HL-60 (cell line): ENCODE measurements around the gene FBN1.

Experiments used
- POLR2AphosphoS5 ChIP-seq: IDR thresholded peaks from 2 replicates; pipeline ENCODE4 v1.6.1; 2012; ENCODE audit warnings: low read depth
- SPI1 ChIP-seq: IDR thresholded peaks from 2 replicates; pipeline ENCODE4 v1.6.1; 2012; ENCODE audit warnings: low read depth, mild to moderate bottlenecking, borderline replicate concordance
- TF ChIP-seq, protein P1 (sequence below): IDR thresholded peaks from one replicate; pipeline ENCODE4 v1.5.1; 2011; ENCODE audit warnings: low read length, control low read depth, inconsistent platforms; ENCODE audit not compliant: insufficient read depth
- TF ChIP-seq, protein P2 (sequence below): IDR thresholded peaks from 2 replicates; pipeline ENCODE4 v1.6.1; 2012; ENCODE audit warnings: low read depth; ENCODE audit not compliant: insufficient replicate concordance

DNA sequence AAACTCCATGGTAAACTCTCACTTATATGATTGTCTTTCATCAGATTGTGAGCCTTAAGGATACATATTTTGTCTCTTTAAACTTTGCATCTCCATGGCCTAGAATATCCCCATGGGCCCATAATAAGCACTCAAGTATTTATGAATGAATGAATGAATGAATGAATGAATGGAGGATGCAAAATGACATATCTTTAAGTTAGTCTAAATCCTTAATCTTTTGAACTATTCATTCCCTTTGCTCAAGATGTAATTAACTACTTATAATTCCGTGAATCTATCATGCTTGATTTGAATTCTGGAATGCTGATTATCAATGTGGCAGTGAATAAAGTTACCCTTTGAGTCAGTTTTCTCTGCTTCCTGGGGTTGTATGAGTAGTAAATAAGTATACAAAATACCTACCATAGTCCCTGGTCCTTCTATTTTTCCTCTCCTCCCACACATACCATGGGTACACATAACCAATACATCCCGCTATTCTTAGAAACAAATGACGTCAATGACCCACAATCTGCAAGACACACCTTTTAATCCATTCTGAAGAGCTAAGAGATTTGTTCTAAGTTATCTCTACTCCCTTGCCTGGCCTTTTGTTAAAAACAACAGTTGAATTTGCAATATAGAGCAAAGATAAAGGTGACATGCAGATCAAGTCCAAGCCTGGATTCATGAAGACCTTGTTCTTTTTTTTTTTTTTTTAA, 94.5 kb downstream of the FBN1 start:
- TF ChIP-seq, protein P1, sequence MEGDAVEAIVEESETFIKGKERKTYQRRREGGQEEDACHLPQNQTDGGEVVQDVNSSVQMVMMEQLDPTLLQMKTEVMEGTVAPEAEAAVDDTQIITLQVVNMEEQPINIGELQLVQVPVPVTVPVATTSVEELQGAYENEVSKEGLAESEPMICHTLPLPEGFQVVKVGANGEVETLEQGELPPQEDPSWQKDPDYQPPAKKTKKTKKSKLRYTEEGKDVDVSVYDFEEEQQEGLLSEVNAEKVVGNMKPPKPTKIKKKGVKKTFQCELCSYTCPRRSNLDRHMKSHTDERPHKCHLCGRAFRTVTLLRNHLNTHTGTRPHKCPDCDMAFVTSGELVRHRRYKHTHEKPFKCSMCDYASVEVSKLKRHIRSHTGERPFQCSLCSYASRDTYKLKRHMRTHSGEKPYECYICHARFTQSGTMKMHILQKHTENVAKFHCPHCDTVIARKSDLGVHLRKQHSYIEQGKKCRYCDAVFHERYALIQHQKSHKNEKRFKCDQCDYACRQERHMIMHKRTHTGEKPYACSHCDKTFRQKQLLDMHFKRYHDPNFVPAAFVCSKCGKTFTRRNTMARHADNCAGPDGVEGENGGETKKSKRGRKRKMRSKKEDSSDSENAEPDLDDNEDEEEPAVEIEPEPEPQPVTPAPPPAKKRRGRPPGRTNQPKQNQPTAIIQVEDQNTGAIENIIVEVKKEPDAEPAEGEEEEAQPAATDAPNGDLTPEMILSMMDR = no peak
- TF ChIP-seq, protein P2, sequence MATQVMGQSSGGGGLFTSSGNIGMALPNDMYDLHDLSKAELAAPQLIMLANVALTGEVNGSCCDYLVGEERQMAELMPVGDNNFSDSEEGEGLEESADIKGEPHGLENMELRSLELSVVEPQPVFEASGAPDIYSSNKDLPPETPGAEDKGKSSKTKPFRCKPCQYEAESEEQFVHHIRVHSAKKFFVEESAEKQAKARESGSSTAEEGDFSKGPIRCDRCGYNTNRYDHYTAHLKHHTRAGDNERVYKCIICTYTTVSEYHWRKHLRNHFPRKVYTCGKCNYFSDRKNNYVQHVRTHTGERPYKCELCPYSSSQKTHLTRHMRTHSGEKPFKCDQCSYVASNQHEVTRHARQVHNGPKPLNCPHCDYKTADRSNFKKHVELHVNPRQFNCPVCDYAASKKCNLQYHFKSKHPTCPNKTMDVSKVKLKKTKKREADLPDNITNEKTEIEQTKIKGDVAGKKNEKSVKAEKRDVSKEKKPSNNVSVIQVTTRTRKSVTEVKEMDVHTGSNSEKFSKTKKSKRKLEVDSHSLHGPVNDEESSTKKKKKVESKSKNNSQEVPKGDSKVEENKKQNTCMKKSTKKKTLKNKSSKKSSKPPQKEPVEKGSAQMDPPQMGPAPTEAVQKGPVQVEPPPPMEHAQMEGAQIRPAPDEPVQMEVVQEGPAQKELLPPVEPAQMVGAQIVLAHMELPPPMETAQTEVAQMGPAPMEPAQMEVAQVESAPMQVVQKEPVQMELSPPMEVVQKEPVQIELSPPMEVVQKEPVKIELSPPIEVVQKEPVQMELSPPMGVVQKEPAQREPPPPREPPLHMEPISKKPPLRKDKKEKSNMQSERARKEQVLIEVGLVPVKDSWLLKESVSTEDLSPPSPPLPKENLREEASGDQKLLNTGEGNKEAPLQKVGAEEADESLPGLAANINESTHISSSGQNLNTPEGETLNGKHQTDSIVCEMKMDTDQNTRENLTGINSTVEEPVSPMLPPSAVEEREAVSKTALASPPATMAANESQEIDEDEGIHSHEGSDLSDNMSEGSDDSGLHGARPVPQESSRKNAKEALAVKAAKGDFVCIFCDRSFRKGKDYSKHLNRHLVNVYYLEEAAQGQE = no peak
- TF ChIP-seq SPI1 (no peak), POLR2AphosphoS5 (no peak)
